Measurements from ENCODE around the gene TNKS2.

Gene TNKS2

DNA sequence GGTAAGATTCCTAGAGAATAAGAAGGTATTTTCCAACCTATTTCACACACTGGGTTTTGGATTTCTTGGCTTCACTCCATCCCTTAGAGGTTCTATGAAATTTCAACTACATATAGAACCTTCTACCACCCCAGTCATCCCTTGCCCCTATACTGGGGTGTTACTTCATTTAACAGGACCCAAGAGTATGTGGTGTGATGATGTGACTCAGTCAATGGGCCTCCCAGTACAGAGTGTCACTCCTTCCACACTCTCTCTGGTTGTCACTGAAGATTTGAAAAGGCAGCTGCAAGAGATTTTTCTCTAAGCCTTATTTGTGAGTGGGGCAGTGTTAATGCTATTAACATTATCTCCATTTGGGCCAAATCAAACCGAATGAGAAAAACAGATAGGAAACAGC is 77.6 kb downstream of the TNKS2 start:
- DNase-seq = no peak

DNA sequence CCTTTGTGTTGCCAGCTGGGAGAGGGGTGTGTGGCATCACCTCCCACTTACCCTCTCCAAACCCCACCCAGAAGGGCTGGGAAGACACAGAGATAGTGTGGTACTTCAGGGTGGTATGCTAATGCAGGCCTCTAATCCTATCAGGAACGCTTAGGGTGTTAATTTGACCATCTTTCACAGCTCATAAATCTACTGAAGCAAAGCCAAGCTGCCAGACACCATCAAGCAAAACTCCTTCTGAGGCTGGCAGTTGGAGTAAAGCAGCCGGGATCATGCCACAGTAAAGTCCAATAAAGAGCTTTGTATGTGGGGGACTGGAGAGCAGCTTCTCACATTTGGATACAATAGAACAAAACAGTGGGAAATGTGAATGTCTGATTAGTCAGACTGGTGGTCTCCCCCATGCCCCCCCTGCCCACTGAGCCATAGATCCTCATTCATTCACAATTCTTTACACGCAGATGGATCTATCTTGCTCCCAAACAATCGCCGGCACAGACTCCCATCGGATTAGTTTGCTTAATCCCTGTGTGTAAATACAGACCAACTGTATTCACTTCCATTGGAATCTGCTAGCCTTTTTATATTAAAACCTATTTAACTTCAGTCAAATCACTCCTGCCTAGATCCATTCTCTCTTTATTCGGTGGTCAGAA is 81.4 kb downstream of the TNKS2 start:
- DNase-seq = no peak

DNA sequence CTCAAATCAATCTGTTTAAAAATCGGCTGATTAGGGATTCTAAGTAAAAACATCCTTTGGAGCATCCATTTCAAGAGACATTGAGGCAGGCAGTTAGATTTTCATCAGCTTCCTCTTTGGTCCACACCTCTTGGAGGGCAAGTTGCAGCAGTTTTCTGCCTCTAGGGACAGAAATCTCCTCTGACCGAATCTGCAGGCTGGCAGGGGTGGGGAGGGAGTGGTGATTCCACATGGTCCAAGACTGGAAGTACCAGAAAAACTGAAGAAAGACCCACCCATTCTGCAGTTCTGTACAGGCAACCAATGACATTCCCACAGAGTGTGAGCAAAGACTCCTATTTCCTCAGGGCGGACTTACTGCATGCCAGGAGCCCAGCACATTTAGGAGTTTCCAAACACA is 82.1 kb downstream of the TNKS2 start:
- no peak for DNase-seq

DNA sequence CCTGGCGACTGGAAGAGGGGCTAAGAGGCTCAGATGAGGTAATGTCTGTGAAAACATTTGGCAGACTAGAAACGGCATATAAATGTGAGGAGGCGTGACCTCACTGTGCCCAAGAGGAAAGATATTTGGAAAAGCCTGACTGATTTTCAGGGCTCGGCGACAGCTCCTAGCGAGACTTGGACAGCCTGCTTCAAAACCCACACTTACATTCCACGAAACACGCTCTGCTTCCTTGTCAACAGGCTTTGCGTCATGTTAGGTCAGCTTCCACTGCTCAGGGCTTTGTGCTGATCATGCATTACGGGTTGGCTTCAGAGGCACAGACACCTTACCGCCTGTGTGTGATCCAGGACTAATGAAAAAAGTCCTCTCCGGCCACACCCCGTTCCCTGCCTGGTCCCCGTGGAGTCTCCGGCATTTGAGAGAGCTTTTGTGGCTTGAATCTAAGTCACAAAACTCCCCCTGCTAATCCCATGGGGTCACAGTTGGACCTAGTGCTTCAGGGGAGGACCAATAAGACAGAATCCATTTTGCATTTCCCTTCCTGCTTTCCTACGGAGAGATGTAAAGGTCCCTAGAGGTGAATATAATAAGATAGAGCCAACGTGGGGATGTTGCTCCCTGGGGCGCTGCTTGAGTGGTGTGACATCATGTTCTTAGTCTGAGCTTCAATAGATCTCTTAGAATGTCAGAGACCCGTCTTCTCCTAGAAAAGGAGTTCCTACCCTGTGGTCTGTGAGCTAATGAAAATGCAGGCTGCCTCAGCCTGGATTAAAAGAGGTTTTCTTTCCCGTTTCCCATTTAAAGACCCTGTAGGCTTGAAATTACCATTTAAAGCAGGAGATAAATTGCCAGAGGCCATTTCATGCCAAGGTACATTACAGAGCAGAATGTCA is 85.6 kb downstream of the TNKS2 start:
- no peak for DNase-seq

DNA sequence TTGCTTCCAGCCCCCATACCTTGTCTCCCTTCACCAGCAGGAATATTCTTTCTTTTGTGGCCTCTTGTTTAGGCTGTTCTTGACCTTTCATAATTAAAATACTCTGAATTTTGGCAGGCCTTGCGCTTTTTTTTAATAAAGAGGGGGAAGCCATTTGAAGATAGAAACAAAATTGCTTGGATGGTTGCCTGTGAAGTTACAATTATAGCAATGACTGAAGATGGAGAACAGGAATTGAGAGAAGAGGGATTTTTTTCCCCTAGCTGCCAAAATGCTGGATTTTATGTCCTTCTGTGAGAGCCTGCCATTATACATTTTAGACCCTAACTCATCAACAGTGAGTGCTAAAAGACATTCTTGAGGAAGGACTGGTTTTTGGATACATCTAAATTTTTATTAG is 86.3 kb downstream of the TNKS2 start:
- no peak for DNase-seq

DNA sequence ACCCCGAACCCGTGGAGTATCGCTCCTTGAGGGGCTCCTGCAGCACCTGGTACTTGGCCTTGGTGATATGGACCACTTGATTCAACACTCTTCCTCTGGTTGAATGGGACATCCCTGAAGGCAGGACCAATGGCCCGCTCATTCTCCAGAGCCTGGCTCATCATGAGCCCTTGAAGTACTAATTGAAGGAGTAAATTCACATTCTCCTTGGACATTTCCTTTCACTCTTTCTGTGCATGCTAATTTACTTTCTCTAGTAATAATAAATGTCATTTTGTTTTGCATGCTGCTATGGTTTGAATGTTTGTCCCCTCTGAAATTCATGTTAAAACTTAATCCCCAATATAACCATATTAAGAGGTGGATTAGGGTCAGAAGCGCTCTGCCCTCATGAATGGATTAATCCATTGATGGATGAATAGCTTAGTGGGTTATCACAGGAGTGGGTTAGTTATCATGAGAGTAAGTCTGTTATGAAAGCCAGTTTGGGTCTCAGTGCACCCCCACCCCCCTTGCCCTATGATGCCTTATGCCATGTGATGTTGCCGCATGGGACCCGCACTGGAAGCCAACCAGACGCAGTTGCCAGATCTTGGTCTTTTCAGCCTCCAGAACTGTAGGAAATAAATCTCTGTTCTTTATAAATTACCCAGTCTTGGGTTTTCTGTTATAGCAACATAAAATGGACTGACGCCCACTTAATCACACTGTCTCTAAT is 87.3 kb downstream of the TNKS2 start:
- no peak for DNase-seq

DNA sequence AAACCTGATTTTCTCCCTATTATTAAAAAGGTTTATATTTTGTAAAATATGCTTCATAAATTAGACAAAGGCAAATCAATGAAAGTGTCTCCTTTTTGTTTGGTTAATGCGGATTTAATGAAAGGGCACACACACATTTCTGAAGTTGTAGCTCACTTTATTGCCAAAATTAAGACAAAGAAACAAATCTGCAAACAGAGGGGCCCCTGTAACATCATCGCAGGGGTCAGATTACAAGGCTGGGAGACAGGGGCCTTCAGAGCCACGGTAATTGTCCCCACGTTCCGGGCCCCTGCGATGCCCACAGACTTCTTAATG is 88.7 kb downstream of the TNKS2 start:
- DNase-seq = no peak

DNA sequence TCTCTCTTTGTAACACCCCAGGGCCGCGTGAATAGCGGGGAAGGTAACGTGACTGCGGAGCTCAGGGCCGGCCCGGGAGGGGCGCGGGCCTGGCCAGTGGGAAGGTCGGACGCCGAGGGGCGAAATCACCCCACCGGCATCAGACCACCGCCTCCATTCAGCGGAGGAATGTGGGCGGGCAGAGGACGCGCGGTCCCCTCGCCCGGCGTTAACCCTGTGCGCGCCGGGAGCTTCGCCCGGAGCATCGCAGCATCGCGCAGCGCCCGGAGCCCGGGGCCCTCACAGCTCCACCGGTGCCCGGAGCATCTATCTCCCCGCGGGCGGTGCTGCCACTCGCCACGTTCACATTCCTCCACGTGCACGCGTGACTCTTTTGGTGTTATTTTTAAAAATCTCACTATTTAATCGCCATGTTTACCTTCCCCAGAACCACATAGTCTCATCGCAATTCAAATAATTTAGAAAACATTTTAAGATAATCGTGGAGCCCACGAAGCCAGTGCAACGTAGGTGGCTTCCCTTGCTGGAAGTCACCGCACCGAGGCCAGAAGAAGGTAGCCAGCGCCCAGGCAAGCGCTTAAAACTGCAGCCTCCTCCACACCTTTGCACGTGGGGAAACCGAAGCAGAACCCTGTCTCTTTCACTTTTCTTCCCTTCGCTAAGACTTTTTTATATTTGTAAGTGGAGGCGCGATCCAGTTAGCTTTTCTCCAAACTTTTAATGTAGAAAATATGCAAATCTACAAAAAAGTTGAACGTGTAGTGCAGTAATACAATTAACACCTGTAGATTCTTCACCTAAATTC is 89.2 kb downstream of the TNKS2 start:
- DNase-seq = peak in 1 of 5 experiments; percentile 22

DNA sequence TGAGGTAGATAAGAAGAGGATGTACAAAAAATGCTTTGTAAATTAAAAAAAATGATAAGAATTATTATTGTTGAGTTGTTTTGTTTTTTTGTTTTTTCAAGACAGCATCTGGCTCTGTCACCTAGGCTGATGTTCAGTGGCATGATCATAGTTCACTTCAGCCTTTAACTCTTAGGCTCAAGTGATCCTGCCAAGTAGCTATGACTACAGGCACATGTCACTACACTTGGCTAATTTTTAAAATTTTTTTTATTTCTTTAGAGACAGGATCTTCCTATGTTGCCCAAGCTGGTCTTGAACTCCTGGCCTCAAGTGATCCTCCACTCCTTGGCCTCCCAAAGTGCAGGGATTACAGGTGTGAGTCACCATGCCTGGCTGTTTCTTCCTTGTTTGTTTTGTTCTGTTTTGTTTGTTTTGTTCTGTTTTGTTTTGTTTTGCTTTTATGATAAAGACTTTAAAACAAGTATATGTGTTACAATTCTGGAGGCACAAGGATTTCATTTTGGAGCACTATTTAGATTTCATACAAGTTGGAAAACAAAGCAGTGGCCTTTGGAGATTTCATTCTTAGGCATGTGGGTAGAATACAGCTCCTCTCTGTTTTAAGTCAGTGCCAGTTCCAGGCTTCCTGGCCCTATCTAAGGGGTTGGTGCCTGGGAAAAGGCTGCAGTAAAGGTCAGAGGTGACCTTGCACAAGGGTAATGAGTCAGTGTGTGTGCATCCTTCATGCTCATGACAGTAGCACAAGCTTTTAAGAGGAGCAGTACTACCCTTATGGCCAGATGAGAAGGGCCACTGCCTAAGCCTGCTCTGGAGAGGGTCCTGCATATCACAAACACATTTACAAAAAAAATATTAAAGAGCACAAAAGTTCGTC is 93.1 kb downstream of the TNKS2 start:
- no peak for DNase-seq

DNA sequence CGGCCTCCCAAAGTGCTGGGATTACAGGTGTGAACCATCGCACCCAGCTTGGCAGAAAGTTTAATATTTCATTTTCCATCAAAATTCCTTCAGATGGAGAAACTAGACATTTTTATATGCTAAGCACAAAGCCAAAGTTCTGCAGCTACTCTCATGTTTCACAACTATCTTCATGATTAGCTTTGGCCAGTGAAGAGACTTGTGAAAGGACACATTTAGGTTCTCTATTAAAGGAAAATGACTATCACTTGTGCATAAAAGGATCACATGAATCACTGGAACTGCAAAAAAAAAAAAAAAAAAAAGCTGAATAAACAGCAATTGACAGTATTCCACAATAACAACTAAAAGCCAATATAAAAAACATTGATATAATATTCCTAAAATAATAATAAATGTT is 94.8 kb downstream of the TNKS2 start:
- DNase-seq = no peak

DNA sequence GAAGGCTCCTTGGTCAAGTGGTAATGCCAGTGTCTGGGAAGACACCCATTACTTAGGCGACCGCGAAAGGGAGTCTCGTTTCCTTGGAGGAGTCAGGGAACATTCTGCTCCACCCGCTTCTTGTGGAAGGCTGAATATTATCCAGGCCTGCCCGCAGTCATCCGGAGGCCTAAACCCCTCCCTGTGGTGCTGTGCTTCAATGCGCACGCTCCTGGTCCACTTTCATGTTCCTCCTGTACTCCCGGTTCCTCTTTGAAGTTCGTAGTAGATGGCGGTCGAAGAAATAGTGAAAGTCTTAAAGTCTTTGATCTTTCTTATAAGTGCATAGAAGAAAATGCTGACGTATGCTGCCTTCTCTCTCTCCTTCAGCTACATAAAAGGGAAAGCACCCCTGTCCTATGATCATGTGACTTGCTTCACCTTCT is 96.0 kb downstream of the TNKS2 start:
- DNase-seq = peak in 1 of 5 experiments; percentile 25

DNA sequence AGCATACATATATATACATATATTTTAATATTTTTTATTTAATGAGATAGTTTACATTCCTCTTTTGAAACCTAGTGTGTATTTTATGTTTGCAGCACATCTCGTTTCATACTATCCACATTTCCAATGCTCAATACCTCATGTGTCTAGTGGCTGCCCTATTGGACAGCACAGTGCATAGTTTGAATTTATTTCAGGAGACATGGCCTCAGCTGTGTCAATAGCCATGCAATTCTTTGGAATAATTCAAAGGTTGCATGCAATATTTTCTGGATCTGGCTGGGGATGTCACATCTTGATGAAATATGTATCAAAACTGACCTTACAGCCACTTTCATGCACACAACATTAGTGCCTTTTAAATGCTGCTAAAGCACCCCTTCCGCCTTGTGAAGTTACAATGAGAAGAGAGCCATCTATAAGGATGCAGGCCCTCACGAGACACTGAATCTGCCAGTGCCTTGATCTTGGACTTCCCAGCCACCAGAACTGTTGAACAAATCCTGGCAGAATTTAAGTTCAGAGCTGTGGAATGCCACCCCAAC is 98.1 kb downstream of the TNKS2 start:
- DNase-seq = no peak

DNA sequence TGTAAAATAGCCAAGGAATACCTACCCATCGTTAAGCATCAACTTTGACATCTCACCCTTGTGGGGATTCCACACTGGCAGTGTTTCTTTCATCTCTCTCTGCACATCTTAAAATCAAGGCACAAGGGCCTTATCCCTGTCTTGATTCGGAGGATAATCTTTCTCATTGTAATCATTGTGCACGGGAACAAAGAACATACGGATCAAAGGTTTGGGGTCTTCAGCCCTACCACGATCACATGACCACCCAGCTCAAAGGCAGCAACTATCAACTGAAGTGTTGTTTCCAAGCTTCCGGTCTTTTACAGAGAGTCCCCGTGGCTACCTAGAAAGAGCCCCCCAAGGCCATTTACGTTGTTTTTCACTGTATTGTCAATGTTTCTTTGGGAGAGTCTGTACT is 99.2 kb downstream of the TNKS2 start:
- DNase-seq = no peak

DNA sequence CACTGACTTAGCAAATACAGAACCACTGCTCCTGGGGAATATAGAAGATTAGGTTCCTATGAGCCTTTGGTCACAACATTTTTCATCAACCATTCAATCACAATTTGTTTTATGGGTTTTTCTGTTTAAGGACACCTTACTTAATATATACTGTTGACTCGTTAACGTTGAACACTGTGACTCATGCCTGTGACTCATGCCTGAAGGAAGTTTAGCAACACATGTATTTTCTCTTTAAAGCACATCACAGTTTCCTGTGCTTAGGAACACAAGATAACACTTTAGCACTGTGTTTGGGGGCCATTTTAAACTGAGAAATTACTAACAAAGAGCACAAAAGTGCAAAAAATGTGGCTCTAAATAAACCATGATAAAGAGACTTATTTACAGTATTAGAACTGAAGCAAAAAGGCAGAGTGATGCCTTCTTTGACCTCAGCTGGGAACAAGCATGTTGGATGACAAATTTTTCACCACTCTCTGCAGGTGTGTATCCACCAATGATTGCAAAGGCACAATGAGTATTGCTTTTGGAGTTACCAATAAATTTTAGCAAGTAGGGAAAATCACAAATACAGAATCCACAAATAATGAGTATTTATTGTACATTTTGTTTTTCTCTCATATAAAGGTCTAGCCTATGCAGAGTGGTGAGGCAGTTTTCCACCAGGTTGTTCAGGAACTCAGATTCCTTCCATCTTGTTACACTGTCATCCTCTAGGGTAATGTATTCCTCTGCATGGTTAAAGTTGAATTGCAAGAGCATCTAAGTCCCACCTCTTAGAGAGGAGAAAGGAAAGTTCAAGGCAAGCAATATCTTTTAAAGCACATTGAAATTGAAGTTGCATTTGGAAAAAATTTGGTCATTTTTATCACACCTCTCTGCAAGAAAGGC is 103.8 kb downstream of the TNKS2 start:
- peak in 3 of 5 experiments; percentile 21 to 86 (median 31) for DNase-seq

DNA sequence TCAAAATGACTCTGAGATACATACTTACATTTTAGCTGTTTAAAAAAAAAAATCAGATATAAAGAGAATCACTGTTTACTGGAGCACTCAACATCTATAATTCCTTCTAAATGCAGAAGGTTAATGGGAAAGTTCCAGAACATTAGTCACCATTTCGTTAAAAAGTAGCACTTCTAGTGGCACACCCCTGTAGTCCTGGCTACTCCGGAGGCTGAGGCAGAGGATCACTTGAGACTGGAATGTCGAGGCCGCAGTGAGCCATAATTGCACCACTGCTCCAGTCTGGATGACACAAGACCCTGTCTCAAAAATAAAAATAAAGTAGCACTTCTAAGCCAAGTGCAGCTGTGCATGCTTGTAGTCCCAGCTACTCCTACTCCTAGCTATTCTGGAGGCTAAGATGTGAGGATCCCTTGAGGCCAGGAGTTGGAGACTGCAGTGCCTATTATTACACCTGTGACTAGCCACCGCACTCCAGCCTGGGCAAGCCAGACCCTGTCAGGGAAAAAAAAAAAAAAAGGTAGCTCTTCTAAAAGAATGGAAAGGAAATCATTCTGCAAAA is 108.9 kb downstream of the TNKS2 start:
- DNase-seq = no peak

DNA sequence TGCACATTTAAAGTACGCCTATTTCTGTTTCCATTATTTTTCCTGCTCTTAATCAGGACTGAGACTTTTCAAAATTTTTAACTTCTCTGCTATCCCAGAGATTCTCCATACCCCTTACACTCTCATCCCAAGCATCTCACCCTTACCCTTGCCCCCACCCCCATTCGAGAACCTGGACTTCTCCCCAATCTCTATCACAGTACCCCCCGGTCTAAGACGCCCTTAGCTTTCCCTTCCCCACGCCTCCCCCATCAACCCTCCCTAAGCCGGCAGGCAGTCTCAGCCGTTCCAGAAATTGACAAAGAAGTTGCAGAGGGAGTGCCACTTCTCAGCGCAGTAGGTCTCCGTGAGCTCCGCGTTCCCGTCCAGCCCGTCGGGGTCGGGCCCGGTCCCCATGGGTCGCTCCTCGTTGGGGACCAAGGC is 109.7 kb downstream of the TNKS2 start:
- DNase-seq = no peak

DNA sequence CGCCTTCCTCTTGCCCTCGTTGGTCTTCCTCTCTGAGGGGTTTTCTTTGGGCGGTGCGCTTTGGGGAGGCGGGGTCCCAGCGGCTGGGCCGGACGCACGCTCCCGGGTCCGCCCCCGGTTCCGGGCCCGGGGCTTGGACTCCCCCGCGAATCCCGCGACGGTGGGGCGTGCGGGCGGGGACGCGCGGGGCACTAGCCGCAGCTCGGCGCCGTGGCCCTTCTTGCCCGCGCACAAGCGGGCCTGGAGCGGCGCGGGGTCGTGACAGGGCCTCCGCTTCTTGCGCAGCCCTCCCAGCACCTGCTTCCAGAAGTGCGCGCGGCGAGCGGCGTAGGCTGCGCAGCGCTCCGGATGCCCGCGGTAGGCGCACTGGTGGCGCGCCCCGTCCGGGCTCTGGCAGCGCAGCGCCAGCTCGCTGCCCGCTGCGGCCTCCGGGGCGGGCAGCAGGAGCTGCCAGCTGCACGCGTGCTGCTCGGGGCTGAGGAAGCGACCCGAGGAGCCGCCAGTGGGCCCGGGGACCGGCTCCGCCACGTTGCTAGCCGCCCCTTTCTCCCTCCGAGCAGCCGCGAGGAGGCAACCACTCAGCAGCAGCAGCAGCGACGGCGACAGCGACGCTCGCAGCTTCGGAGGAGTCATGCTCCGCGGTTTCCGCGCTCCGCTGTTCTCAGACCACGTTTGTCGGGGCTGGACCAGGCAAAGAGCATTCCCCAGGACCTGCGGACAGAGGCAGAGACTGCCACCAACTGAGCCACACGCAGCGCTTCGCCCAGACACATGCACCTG is 110.3 kb downstream of the TNKS2 start:
- peak; percentile 33 to 89 (median 52) for DNase-seq

DNA sequence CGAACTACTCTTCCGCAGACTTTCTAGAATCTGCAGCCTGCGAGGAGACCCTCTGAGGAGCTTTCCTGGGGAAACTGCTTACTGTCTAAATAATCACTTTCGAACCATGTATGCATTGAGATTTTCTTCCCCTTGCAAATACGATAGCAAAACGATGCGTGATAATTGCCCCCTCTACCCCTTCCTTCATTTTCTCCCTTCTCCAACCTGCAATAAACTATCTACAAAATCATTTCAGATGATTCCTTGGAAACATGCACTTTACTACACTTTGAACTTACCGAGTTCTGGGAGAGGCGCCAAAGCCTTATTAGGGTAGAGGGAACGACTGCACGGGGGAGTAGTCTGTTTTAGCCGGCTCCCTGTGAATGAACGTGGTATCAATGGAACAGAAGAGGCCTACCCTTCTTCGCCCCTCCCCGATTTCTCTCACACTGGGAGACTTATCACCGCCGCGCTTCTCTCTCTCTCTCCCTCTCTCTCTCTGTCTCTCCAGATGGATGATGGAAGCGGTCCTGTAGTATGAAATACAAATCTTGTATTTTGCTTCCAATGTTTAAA is 111.0 kb downstream of the TNKS2 start, which contains the start of gene FGFBP3:
TSS of gene FGFBP3 (minus strand) at position 370 of the 561 bp plus-strand sequence. CDS start 517 bp downstream, outside the sequence.
- DNase-seq = peak in 1 of 5 experiments; percentile 61

DNA sequence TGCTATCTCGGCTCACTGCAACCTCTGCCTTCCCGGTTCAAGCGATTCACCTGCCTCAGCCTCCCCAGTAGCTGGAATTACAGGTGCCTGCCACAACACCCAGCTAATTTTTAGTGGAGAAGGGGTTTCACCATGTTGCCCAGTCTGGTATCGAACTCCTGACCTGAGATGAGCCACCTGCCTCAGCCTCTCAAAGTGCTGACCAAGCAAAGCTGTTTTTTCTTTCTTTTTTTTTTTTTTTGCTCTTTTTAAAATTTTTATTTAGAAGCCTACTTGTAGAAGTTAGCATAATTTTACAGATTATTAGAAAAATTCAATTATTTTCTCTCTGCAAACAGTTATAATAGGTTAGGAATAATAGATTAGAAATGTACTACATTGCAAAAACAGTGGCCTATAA is 112.2 kb downstream of the TNKS2 start:
- DNase-seq = no peak
